ENCODE results near the gene C11orf71. TPM values are rescaled to one million over a fixed set of nuclear protein-coding genes. Genes with fewer than 3 reads are reported as not detected.

C11orf71 gene
- total RNA-seq, 1 experiment from 2014 or later = 4.3 TPM

DNA sequence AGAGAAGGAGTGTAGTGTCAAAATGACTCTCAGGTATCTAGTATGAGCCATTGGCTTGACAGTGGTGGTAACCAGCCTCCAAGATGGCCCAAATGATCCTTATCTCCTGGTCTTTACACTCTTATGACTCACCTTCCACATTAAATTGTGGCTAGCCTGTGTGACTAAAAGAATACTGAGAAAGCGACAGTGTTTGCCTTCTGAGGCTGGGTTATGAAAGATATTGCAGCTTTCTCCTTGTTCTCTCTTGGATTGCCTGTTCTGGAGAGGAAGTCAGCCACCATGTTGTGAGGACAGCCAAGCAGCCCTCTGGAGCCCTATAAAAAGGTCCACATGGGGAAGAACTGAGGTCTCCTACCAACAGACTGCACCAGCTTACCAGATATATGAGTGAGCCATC lies 15.8 kb downstream of the C11orf71 start:
- H3K9me3 ChIP-seq (ENCODE audit: control insufficient read depth in 1 of 2, insufficient read depth in 1 of 2, low read depth in 1 of 2, low read length in 2 of 2) = no peaks in the 10 kb centered on the region
- H4K20me1 ChIP-seq (ENCODE audit: insufficient read depth) = no peaks in the 10 kb centered on the region
- H3K79me2 ChIP-seq (ENCODE audit: insufficient read depth, low read length) = no peaks in the 10 kb centered on the region
- H3K36me3 ChIP-seq (ENCODE audit: control insufficient read depth in 1 of 2, insufficient read depth in 2 of 2, low read length in 2 of 2) = no peaks in the 10 kb centered on the region
- ChIA-PET RAD21 (ENCODE audit: low non-redundant PET in 1 of 2, low total read pairs in 2 of 2, uncharacterized antibody in 2 of 2, unreplicated experiment in 2 of 2) (no interaction called here), CTCF (no interaction called here), POLR2A (no interaction called here)
- intact Hi-C loops (cut with micrococcal nuclease) = no loop called here
- DNase-seq (ENCODE audit: low read depth, low spot score) (no peak), ATAC-seq (no peak)
- no peak overlapping the region for H3K27ac ChIP-seq (ENCODE audit: low read depth, low read length)
- BruUV-seq (replicated peaks) = no TSS peak
- H3K4me3 ChIP-seq (replicated peaks in 1 of 2; ENCODE audit: low read depth in 1 of 2, low read length in 2 of 2) = no peak overlapping the region
- no peaks in the 10 kb centered on the region for H3K9me2 ChIP-seq (ENCODE audit: insufficient read depth)
- H2AFZ ChIP-seq (ENCODE audit: low read depth, low read length, poor library complexity, severe bottlenecking) = no peak overlapping the region
- H3K27me3 ChIP-seq (ENCODE audit: insufficient read depth, low read length) = peaks cover 18% of the 10 kb centered on the region; the same call in 1 of the 2 replicates
- H3K4me2 ChIP-seq (ENCODE audit: low read length) = no peak overlapping the region
- TF ChIP-seq TCF7L2 (IDR thresholded peaks at IDR 0.05; ENCODE audit: borderline replicate concordance, extremely low read depth, insufficient read depth, insufficient read length) (no peak), EZH2 (IDR thresholded peaks at IDR 0.05) (no peak), JUND (IDR thresholded peaks at IDR 0.05) (no peak), EGR1 (IDR thresholded peaks at IDR 0.05; ENCODE audit: low read depth) (no peak), EZH2phosphoT487 (IDR thresholded peaks at IDR 0.05; ENCODE audit: borderline replicate concordance) (no peak), ELF1 (IDR thresholded peaks at IDR 0.05; ENCODE audit: borderline replicate concordance, low read depth) (no peak), SIN3A (IDR thresholded peaks at IDR 0.05; ENCODE audit: low read depth) (no peak), ZNF274 (IDR thresholded peaks at IDR 0.05; ENCODE audit: low read depth, low read length) (no peak), POLR2A (IDR thresholded peaks at IDR 0.05; ENCODE audit: borderline replicate concordance, extremely low read depth, insufficient read depth, insufficient read length) (no peak), POLR2AphosphoS5 (IDR thresholded peaks at IDR 0.05; ENCODE audit: low read depth, low read length) (no peak), RAD21 (IDR thresholded peaks at IDR 0.05; ENCODE audit: low read depth) (no peak), CBX3 (IDR thresholded peaks at IDR 0.05; ENCODE audit: low read depth) (no peak), YY1 (IDR thresholded peaks at IDR 0.05; ENCODE audit: extremely low read depth, insufficient replicate concordance, low read depth, low read length) (no peak)
- TF ChIP-seq, protein P1, sequence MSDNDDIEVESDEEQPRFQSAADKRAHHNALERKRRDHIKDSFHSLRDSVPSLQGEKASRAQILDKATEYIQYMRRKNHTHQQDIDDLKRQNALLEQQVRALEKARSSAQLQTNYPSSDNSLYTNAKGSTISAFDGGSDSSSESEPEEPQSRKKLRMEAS (IDR thresholded peaks at IDR 0.05) = no peak
- TF ChIP-seq, protein P2, sequence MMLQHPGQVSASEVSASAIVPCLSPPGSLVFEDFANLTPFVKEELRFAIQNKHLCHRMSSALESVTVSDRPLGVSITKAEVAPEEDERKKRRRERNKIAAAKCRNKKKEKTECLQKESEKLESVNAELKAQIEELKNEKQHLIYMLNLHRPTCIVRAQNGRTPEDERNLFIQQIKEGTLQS (IDR thresholded peaks at IDR 0.05) = no peak
- TF ChIP-seq, protein P3, sequence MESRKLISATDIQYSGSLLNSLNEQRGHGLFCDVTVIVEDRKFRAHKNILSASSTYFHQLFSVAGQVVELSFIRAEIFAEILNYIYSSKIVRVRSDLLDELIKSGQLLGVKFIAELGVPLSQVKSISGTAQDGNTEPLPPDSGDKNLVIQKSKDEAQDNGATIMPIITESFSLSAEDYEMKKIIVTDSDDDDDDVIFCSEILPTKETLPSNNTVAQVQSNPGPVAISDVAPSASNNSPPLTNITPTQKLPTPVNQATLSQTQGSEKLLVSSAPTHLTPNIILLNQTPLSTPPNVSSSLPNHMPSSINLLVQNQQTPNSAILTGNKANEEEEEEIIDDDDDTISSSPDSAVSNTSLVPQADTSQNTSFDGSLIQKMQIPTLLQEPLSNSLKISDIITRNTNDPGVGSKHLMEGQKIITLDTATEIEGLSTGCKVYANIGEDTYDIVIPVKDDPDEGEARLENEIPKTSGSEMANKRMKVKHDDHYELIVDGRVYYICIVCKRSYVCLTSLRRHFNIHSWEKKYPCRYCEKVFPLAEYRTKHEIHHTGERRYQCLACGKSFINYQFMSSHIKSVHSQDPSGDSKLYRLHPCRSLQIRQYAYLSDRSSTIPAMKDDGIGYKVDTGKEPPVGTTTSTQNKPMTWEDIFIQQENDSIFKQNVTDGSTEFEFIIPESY (IDR thresholded peaks at IDR 0.05; ENCODE audit: extremely low read depth, insufficient replicate concordance, low read length) = no peak
- TF ChIP-seq, protein P4, sequence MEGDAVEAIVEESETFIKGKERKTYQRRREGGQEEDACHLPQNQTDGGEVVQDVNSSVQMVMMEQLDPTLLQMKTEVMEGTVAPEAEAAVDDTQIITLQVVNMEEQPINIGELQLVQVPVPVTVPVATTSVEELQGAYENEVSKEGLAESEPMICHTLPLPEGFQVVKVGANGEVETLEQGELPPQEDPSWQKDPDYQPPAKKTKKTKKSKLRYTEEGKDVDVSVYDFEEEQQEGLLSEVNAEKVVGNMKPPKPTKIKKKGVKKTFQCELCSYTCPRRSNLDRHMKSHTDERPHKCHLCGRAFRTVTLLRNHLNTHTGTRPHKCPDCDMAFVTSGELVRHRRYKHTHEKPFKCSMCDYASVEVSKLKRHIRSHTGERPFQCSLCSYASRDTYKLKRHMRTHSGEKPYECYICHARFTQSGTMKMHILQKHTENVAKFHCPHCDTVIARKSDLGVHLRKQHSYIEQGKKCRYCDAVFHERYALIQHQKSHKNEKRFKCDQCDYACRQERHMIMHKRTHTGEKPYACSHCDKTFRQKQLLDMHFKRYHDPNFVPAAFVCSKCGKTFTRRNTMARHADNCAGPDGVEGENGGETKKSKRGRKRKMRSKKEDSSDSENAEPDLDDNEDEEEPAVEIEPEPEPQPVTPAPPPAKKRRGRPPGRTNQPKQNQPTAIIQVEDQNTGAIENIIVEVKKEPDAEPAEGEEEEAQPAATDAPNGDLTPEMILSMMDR (IDR thresholded peaks at IDR 0.05 in 2 of 3, conservative IDR thresholded peaks at IDR 0.05 in 1 of 3; ENCODE audit: borderline replicate concordance in 1 of 3, insufficient read depth in 1 of 3, low read depth in 2 of 3, low read length in 2 of 3) = no peak
- no peaks in the 10 kb centered on the region for H3K4me1 ChIP-seq (ENCODE audit: control insufficient read depth in 1 of 2, insufficient read depth in 2 of 2, low read length in 2 of 2)
- no peak overlapping the region for H3K9ac ChIP-seq (ENCODE audit: low read length)

All from HCT116 (cell line).